H7 (cell line): ENCODE results near the gene PLA2G4A. TPM values are rescaled to one million over a fixed set of nuclear protein-coding genes. Genes with fewer than 3 reads are reported as not detected.

Experiments
- DNase-seq: peaks from one replicate; pipeline ENCODE4 v3.0.0; 2012
- H3K27me3 ChIP-seq: 2 replicates; pipeline ENCODE4 v1.6.0; 2011; ENCODE audit warnings: mild to moderate bottlenecking, low read length; ENCODE audit not compliant: control insufficient read depth, insufficient read depth
- H3K36me3 ChIP-seq: replicated peaks from 2 replicates; pipeline ENCODE4 v1.5.1; 2011; ENCODE audit warnings: low read length; ENCODE audit not compliant: control insufficient read depth, insufficient read depth
- H3K4me3 ChIP-seq: 2 replicates; pipeline ENCODE4 v1.5.1; 2011; ENCODE audit warnings: low read depth, mild to moderate bottlenecking, control low read depth, low read length, moderate library complexity; ENCODE audit not compliant: insufficient read depth
- total RNA-seq: library from RNA; depleted of rRNA; stranded (reverse); fragments of >200 nt; shearing (Covaris generic); gene quantifications from 2 replicates; pipeline ENCODE4 v1.2.3, GENCODE V29; 2014

The PLA2G4A gene
- total RNA-seq, 1 experiment from 2014 or later, result 1.1 TPM

DNA sequence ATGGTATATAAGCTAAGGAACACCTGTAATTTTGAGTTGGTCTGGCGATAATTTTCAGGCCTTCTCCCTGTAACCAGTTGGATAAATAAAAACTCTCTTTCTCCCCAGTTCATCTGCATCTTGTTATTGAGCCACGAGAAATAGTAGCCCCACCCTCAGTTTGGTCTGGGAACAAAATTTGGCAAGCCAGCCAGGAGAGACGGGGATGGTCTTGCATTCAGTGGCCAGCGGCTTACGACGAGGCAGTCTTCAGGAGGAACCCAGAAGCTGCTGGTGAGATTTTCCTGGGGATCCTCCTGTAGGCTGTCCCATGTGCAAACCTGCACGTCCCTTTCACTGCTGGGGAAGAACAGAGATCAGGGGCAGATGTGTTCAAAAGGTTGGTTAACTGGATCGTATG is 174.6 kb downstream of the PLA2G4A start:
- Histone ChIP-seq H3K4me3 (no peak overlapping the region), H3K36me3 (no peaks in the 10 kb centered on the region), H3K27me3 (no peaks in the 10 kb centered on the region)
- DNase-seq, result no peak

DNA sequence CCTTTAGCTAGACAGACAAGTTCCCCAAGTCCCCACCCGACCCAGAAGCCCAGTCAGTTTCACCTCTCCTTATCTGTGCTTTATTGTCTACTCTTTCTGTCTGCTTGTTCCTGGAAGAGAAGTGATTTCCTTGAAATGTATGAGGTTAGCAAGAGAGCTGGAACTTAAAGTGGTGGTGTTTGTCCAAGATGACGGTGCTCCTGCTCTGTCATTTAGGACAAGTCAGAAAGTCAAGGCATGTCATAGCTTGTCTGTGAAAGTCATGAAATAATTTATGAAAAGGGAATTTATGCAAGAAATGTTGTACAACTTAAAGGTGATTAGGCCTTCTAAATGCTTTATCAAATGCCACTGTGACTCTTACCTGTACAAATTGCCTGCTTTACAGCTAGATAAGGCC is 178.1 kb downstream of the PLA2G4A start:
- no peak for DNase-seq
- no peak overlapping the region for H3K4me3 ChIP-seq
- H3K36me3 ChIP-seq, result no peaks in the 10 kb centered on the region
- no peaks in the 10 kb centered on the region for H3K27me3 ChIP-seq

DNA sequence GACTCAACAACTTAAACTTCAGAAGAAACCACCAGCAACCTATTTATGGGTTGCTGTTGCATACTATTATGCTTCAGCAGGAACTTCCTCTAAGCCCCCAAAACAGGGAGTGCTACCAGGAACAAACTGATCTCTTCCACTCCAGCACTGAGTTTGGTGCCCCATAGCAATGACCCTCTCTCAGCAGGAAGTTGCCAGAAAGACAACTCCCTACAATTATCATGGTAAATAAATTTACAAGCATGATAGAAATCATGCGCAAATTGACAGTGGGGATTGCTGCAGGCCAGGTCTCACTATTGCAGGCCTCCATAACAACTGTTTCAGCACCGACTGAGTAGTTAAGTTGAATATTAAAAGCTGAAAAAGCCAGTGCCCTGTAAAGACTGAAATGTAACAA is 180.6 kb downstream of the PLA2G4A start:
- Histone ChIP-seq H3K36me3 (no peaks in the 10 kb centered on the region), H3K4me3 (no peak overlapping the region), H3K27me3 (no peaks in the 10 kb centered on the region)
- no peak for DNase-seq

DNA sequence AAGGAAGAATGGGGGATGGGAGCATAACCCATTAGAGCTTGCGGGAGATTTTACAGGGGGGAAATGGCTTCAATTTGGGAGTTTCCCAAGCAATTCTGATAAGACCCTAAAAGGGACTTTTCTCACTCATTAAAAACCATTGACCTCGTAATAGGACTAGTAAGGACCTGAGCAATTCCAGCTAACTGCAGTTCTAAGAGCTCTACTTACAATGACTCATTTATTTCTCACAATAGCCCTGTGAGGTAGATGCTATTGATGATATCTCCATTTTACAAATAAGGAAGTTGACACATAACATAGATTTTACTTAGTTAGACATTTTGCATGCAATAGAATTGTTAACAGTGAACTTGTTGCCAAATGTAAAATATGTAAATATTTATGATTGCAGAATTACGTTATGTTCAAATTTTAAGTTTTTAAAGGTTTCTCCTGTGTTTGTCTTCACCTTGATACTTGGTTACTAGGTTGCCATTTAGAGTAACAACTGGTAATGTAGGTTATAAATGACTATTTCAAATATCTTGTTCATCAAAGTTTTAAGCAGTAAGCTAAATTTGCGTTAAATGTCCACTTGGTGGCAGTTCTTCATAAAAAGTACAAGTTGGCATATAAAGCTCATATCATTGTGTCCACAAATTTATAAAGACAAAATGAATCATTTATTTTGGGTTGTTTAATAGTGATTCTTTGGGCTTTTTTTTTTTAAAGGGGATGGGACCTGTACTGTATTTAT is 182.0 kb downstream of the PLA2G4A start:
- no peak for DNase-seq
- H3K4me3 ChIP-seq, result no peak overlapping the region
- no peaks in the 10 kb centered on the region for H3K27me3 ChIP-seq
- H3K36me3 ChIP-seq, result no peaks in the 10 kb centered on the region

DNA sequence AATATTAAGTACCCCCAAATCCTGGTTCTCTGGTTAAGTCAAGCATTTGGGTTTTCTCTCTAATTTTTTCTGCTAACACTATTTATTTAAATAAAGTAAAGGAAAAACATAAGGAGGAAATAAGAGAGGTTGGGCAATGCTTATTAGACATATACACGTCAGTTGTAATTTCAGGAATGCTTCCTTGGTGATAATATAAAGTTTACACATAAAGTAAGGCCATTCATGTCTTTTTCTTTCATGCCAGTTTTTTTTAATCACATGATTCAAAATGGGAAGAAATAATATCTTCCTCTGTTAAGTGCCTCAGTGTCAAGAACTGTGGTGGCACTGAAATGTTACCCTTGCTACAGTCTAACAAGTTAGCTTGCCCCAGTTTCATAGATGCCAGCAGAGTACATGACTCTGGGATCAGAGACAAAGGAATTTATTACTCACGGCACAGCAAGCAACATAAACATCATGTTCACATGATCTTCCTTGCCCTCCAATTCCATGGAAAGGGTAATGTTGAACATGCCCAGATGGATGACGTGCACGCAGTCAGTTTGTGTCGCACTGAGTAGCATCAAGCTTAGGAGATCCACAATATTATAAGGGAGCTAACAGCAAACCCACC is 184.9 kb downstream of the PLA2G4A start:
- Histone ChIP-seq H3K27me3 (no peaks in the 10 kb centered on the region), H3K36me3 (no peaks in the 10 kb centered on the region), H3K4me3 (no peak overlapping the region)
- no peak for DNase-seq

DNA sequence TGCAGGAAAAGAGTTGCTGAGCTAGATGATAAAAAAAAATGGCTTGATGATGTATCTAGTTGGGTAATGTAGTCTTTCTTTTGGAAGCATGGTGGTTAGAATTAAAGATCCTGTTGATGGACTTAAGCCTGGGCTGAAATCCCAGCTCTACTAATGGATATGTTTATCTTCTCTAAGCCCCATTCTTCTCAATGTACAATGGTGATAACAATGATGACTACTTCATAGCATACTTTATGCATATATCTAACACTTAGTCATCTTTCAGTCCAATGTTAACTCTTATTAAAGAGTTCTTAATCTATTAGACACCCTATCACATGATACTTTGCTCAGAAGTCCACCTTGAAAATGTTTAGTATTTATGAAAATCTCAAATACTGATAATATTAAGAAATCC is 189.5 kb downstream of the PLA2G4A start:
- no peak for DNase-seq
- Histone ChIP-seq H3K36me3 (no peaks in the 10 kb centered on the region), H3K4me3 (no peak overlapping the region), H3K27me3 (no peaks in the 10 kb centered on the region)

DNA sequence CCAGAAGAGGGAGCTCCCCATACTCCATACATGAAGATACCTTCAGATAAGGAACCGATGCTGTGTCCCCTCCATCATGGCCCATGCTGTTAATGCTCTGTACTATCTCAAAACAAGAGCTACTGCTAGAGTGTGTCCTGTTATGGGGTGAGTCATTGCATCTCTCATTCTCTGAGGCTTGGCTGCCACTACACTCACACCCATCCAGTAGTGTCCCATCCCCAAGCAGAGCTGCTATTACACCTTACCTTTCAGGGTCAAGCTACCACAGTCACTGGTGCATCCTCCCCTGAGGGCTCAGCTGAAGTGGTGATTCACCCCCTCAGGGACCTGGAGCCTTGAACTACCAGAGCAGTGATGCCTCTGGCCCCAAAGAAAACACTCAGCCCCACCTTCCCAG is 198.5 kb downstream of the PLA2G4A start:
- Histone ChIP-seq H3K36me3 (no peaks in the 10 kb centered on the region), H3K4me3 (no peak overlapping the region), H3K27me3 (no peaks in the 10 kb centered on the region)
- no peak for DNase-seq

DNA sequence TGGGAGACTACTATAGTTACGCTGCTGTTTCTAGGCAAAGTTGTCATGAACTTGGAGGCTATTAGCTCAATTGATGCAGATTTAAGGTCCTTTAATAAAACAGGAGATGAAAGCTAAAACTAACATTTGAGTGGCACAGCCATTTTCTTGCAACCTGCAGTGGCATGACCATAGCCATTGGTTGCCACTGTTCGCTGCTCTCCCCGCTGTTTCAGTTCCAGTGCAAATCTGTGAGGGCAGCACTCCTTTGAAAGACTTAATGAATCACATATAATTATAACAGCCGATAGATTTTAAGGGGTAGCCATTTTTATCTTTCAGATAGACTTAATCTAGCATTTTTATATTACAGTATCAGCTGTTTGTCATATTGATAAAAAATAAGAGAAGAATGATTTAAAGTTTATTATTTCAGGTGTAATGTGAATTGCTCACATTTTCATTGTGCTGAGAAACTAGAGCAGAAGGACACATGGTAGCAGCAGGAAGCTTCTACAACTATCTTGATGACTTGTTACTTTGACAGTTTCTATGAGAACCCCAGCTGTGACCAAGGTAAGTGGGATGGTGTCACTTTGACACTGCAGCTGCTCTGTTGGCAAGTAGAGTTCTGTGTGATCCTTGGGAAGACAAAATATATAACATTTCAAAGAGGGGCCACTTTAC is 203.7 kb downstream of the PLA2G4A start:
- H3K27me3 ChIP-seq, result no peaks in the 10 kb centered on the region
- no peak overlapping the region for H3K4me3 ChIP-seq
- DNase-seq, result no peak
- no peaks in the 10 kb centered on the region for H3K36me3 ChIP-seq

DNA sequence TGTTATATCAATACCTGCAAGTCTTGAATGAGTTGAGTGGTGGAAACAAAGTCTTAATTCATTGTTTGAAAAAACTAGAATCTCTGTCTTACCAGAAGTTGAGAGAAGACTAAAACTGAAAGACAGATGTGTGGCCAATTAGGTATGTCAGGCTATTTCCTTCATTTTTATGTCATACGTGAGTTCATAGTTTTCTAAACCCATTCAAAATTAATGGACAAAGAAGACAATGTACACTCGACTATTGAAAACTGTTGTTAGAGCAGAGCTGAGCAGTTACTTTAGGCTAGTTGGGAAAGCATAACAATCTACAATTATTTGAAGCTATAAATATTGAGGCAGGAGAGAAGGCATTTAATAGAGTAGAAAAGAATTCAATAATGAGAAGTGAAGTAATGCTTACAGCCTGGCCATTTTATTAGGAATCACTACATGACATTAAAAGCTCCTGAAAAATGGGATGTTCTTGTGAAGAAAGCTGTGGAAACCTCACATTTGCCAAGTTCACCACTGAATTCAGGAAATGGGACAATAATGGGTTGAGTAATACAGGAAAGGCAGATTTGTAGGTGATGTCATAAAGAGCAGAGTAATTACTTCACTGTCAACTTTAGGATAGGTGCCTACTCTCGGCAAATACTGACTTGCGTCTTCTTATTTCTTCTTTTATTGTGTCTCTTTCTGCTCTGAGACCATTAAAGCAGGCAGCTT is 204.4 kb downstream of the PLA2G4A start:
- no peaks in the 10 kb centered on the region for H3K27me3 ChIP-seq
- H3K36me3 ChIP-seq, result no peaks in the 10 kb centered on the region
- DNase-seq, result no peak
- no peak overlapping the region for H3K4me3 ChIP-seq

DNA sequence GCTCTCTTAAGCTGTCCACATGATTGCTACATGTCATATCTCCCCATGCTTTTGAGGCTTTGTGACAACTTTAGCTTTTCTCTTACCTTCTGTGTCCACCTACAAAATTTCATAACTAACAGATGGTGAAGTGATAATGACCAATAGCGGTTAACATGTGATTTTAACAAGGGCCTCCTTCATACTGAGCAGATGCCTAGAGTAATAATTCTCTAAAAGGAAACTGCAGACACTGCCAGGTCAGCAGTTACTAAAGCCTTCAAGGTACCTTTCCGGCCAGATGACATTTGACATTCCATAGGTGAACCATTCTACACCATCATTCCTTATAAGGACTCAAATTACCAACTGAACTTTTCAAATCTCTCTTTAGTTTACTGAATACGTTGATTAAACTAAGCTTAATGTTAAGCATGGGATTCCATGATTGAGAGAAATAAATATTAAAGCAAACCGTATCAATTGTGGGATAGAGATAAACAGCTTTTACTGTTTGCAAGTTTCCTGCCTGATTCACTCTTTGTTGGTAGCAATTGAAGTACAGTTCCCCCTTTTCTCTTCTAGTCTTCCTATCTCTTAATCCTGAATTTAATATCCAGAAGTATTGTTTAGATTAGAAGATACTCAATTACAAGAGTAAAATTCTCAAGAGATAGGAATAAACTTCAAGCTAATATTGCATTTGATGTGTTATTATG is 205.1 kb downstream of the PLA2G4A start:
- DNase-seq, result no peak
- Histone ChIP-seq H3K4me3 (no peak overlapping the region), H3K27me3 (no peaks in the 10 kb centered on the region), H3K36me3 (no peaks in the 10 kb centered on the region)

DNA sequence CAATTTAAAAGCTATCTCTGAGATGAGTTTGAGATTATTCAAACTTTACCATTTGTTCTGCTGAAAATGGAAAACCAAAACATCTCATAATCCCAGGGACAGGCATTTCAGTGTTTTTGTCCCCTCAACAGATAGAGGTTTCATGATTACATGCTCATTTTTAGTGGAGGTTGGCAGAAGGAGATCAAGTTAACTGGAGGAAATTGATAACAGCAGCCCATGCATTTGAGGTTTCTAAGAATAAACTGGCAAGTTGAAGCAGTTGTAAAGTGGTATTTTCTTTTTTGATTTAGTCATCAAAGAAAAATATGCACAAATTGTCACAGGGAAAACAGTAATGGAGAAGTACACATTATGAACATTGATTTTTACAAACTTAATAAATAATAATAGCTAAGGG is 205.8 kb downstream of the PLA2G4A start:
- Histone ChIP-seq H3K4me3 (no peak overlapping the region), H3K36me3 (no peaks in the 10 kb centered on the region), H3K27me3 (no peaks in the 10 kb centered on the region)
- DNase-seq, result no peak

DNA sequence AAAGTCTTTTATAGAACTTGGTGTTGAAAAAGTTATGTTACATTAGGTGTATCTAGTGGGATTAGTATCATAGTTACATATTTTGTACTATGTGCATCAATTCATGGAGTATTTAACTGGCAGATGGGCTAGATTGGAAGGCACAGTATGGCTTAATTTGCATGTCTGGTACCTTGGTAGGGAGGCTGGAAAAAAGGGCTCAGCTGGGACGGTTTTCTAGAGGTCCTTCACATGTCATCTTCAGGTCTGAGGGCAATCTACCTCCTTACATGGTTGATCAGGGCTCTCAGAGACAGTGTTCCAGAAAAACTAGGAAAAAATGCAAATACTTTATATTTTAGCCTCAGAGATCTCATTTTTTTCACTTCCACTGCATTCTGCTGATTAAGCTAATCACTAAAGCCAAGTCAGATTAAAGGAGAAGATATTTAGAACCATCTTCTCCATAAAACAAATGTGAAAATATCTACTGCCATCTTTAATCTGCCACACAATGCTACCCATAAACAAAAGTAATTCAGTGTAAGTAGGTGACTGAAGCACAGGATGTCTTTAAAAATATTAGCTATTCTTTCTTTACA is 209.3 kb downstream of the PLA2G4A start:
- no peak for DNase-seq
- no peaks in the 10 kb centered on the region for H3K36me3 ChIP-seq
- H3K4me3 ChIP-seq, result no peak overlapping the region
- no peaks in the 10 kb centered on the region for H3K27me3 ChIP-seq
